HG03175 (cell line): ENCODE data around the gene NINJ2.

Source experiments
- ATAC-seq: cut with Tn5 transposase; IDR thresholded peaks from one replicate; pipeline ENCODE4 v1.9.1; 2021; ENCODE audit warnings: mild to moderate bottlenecking, moderate library complexity; ENCODE audit not compliant: unreplicated experiment

The NINJ2 gene

GRCh38 chr12:553216-554000, 109.8 kb downstream of the NINJ2 start:
- ATAC-seq: no peak

DNA sequence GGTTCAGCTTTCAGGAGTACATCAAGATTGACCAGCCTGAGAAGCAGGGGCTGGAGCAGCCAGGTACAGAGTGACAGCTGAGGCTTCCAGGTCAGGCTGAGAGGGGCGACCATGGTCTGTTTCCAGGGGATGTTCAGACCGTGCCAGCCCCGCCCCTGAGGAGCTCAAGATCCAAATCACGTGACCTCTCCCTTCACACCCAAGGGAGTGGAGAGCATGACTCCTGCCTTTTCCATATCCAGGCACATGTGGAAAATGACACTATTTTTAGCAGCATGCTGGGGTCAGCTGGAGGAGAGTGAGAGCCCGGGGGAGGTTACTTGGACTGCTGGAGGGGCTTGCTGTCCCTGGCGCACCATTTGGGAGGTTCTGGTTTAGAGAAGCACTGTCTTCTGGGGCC, 110.8 kb downstream of the NINJ2 start:
- no peak for ATAC-seq

DNA sequence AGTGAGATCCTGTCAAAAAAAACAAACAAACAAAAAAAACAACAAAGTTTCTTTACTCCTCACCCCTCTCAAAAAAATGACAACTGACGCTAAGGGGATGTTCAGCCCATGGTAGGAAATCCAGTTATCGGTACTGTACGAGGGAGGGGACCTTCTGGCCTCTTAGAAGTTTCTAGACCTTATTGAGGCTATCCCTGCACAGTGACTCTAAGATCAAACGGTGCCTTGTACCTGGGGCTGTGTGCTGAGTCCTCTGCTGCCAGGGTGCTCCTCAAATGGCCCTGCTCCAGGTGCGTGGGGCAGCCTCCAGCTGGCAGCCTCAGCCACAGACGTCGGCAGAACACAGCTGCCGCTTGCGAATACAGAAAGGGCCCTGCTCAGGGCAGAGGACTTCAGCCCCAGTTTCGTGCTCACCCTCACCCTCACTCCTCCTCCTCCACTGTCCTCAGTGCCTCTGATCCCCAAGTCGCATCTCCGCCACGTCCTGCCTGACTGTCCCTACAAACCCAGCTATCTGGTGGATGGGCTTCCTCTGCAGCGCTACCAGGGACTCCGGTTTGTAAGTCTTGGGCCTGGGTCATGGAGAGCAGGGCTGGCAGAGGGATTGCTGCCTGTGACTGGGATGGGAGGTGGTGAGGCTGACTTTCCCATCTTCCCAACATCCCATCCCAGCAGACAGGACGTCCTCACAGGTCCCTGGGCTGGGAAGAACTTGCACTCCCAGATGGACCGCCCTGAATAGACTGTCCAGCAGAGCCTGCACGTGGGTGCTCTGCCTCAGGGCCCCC, 112.6 kb downstream of the NINJ2 start:
- ATAC-seq: no peak

DNA sequence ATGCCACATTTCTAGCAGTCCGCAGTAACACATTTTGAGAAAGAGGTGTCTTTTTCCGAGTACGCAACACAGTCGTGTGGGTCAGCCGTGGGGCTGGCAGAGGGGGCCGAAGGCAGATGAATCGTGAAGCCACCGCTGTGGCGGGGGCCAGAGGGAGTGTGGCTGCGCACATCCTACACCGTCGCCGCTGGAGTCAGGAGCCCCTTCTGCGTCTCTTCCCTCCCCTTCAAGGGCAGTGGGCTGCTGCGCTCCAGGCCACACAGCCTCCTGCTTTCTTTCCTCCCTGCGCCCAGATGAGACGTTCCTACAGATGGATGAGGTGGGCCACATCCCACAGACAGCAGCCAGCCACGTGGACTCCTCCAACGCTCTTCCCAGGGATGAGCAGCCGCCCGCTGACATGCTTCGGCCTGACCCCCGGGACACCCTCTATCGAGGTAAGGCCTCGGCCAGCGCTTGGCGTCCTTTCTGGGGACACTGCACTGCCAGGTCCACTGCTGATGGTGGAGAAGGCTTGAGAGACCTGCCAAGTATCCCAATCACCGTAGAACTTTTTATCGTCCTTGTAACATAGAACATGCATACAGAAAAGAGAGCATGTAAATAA, 113.7 kb downstream of the NINJ2 start:
- ATAC-seq: no peak

GRCh38 chr12:547883-548470, 115.3 kb downstream of the NINJ2 start:
- ATAC-seq: no peak

GRCh38 chr12:546920-547845, 116.1 kb downstream of the NINJ2 start:
- no peak for ATAC-seq

DNA sequence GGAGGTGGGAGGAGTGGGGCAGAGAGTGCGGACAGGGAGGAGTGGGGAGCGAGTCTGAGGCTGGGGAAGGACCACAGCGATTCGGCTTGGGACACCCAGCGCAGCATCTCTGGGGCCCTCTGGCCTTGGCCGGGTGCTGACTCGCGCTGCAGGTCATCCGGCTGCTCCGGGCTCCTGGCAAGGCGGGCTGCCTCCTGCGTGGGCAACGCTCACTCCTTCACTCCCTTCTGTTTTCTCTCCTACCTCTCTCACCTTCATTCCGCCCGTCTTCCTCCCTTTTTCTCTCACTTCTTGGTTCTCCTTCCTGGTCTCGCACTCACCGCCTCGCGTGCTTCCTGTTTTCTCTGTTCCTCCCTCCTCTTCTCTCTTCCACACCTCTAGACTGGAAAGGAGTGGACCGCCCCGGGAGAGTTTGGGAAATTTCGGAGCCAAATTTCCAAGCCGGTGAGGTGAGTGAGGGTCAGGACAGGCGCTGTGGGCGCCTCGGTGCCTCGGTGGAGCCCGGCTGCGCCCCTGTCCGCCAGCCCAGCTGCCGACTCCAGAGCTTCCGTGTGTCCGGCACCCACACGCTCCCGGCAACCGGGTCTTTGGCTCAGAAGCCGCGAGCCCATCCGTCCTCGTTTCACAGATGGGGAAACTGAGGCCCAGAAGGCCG, 116.9 kb downstream of the NINJ2 start:
- no peak for ATAC-seq

- no peak for ATAC-seq
Measured at GRCh38 chr12:545835-546234, 117.4 kb downstream of the NINJ2 start.

DNA sequence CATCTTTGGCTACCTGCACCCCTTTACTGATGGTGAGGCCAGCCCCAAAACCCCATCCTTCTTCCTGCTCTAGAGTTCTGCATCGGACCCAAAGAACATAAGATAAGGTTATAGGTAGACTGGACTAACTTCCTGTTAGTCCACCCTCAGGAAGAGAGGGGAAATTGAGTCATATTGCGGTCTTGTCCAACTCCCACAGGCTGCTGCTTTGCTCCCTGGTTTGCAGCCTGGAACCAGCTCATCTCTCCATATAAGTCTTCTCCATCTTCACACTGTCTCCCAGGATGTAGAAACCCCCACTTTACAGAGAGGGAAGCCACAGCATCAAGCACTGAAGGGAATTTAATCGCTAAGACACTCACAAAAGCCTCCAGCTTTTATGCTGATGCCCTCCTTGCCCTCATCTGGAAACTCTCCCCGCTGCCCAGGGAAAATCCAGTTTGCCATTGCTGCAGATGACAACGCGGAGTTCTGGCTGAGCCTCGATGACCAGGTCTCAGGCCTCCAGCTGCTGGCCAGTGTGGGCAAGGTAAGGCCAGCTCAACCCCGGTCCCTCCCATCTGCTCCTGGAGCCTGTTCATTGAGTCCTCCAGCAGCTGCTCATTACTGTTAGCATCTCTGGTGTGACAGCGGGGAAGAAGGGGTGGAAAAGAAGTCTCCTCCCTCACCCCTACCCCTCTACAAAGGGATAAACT, 118.2 kb downstream of the NINJ2 start:
- no peak for ATAC-seq

DNA sequence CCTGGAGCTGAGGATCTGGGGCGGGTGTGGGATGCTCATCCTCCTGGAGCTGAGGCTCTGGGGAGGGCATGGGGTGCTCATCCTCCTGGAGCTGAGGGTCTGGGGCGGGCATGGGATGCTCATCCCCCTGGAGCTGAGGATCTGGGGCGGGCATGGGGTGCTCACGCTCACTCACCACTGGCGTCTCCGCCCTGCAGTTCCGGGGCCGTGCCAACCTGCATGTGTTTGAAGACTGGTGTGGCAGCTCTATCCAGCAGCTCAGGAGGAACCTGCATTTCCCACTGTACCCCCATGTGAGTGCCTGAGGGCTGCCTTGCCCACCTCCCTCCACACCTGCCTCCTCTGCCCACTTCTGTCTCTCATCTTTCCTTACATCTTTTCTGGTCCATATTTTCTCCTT, 119.1 kb downstream of the NINJ2 start:
- no peak for ATAC-seq

- ATAC-seq: no peak
Measured at GRCh38 chr12:543114-543451, 120.2 kb downstream of the NINJ2 start.

DNA sequence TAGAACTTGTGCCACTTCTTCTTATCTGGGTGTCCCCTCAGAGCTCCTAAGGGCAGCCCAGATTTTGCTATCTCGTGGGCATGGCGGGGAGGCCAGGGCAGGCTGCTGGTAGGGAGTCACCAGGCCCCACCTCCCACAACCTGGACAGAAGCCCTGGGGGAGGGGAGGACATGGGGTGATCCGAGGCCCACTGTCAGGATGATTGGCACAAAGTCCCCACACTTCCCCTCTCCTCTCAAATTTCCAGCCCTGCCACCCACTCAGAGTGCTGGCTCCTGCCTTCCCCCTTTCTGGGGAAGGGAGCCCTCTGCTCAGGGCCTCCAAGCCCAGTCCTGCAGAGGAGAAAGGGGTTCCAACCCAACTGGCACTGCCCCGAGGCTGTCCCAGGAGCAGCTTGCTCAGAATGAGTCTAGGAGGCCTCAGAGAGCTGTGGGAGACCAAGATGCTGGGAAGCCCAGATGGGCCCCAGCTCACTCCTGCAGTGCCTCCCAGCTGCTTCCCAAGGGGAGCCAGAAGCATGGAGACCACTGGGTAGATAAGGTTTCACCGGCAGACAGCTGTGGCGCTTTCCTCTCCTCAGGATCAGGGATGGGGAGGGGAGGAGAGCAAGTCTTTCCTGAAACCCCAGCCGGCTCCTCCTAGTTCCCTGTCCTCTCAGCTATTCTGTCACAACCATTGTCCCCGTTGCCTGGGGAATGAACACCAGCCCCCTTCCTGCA, 120.7 kb downstream of the NINJ2 start:
- no peak for ATAC-seq

DNA sequence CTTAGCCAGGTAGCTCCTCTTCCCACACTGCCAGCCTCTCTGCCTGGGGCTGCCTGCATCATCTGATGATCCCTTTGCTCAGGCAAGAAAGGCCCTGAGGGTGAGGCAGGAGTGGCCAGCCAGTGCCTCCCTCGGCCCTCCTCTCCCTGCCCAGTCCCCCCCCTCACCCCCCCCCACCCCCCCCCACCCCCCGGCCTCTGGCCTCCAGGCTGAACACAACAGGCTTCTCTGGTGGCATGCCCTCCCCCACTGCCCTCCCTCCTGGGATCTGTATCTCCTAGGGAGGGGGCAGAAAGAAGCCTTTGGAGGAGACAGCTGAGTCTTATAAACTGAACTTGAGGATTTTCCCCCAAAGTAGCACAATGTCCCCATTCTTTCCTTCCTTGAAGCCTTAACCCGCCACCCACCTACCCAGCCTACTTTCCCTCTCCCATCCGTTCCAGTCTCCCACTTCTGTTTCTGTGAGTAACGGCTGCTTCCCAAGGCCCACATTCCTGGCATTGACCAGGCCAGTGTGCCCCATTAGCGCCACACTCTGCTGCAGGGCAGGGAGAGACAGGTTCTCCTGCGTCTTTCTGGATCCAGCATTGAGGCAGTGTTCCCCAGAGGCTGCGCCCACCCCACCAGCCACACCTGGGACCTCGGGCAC, 121.4 kb downstream of the NINJ2 start:
- no peak for ATAC-seq

GRCh38 chr12:539540-540310, 123.5 kb downstream of the NINJ2 start:
- no peak for ATAC-seq

GRCh38 chr12:538731-539539, 124.3 kb downstream of the NINJ2 start:
- no peak for ATAC-seq

DNA sequence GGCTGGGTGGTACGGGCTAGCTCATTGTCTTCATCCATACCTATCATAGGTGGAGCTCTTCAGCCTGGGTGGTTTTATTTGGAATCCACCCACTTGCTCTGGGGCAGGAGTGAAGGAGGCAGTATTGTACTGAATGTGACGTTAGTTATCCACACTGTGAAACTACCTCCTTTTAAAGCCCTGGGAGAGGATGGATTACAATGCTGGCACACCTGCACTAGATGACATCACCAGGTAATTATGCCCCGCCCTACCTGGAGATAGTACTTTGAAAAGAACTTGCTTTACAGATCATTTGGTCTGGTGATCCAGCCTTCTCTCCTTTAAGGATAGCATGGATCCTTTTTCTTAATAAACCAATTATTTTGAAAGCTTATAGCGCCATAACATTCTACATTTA, 125.5 kb downstream of the NINJ2 start:
- no peak for ATAC-seq

DNA sequence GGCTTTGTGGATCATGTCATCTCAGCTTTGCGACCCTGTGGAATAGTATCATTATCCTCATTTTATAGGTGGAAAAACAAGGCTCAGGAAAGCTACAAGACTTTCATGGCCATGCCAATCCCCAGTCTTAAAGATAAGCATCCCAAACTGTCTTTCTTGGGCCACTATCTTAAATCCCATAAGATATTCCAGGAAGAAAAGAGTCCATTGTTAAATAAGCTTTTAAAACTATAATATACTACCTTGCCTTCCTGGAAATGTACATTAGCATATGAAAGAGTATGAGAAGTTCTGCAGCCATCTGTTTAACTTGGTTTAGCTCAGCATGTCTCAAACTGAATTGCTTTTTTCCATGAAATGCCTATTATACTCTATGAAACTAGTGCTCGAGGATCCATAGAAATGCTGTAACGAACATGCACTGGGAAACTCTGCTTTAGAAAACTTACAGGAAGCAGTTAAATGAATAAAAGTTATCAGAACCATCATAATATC, 126.4 kb downstream of the NINJ2 start:
- ATAC-seq: no peak
